Measurements from ENCODE around the gene SVOP.

DNA sequence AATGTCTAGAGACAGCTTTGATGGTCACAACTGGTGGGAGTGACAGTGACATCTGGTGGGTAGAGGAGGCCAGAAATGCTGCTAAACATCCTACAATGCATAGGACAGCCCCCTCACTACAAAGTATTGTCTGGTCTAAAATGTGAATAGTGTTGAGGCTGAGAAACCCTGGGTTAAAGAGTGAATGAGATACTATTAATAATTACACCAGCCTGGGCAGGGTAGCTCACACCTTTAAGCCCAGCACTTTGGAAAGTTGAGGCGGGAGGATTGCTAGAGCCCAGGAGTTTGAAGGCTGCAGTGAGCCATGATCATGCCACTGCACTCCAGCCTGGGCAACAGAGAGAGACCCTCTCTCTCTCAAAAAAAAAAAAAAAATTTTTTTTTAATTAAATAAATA is 11.1 kb downstream of the SVOP start:
- no peak for TF ChIP-seq FOXP2 (optimal IDR thresholded peaks at IDR 0.05; ENCODE audit: borderline replicate concordance, extremely low read depth, extremely low read length, insufficient read depth)
- TF ChIP-seq, protein P1, sequence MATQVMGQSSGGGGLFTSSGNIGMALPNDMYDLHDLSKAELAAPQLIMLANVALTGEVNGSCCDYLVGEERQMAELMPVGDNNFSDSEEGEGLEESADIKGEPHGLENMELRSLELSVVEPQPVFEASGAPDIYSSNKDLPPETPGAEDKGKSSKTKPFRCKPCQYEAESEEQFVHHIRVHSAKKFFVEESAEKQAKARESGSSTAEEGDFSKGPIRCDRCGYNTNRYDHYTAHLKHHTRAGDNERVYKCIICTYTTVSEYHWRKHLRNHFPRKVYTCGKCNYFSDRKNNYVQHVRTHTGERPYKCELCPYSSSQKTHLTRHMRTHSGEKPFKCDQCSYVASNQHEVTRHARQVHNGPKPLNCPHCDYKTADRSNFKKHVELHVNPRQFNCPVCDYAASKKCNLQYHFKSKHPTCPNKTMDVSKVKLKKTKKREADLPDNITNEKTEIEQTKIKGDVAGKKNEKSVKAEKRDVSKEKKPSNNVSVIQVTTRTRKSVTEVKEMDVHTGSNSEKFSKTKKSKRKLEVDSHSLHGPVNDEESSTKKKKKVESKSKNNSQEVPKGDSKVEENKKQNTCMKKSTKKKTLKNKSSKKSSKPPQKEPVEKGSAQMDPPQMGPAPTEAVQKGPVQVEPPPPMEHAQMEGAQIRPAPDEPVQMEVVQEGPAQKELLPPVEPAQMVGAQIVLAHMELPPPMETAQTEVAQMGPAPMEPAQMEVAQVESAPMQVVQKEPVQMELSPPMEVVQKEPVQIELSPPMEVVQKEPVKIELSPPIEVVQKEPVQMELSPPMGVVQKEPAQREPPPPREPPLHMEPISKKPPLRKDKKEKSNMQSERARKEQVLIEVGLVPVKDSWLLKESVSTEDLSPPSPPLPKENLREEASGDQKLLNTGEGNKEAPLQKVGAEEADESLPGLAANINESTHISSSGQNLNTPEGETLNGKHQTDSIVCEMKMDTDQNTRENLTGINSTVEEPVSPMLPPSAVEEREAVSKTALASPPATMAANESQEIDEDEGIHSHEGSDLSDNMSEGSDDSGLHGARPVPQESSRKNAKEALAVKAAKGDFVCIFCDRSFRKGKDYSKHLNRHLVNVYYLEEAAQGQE (IDR thresholded peaks at IDR 0.05; ENCODE audit: insufficient read depth in 1 of 2, low read depth in 2 of 2, low read length in 2 of 2) = no peak
- TF ChIP-seq TAF1 (IDR thresholded peaks at IDR 0.05; ENCODE audit: borderline replicate concordance, insufficient read depth, low read length) = no peak

All from PFSK-1 (cell line).